T-helper 17 cell (primary cell): ENCODE measurements around the gene USF1. TPM values are rescaled to one million over a fixed set of nuclear protein-coding genes. Genes with fewer than 3 reads are reported as not detected.
"Not testable (repeated sequence)": the region's sequence is repeated elsewhere in the genome, so short reads cannot be mapped to it uniquely, and the experiment has no call there.

Experiments used
- ATAC-seq: fragments of 150-1000 bp; cut with Tn5 transposase; 2 replicates; pipeline ENCODE4 v1.10.0; 2021; ENCODE audit warnings: mild to moderate bottlenecking, moderate library complexity
- DNase-seq, 3 donors: peaks; one replicate each; pipeline versions ENCODE4 v3.0.0 to v3.0.0-alpha.2; 2020 to 2021
- H3K9me3 ChIP-seq: one replicate; pipeline ENCODE4 v1.7.0; 2013; ENCODE audit warnings: low read length, mild to moderate bottlenecking; ENCODE audit not compliant: control insufficient read depth, poor library complexity, severe bottlenecking
- H3K27ac Mint-ChIP-seq: one replicate; pipeline ENCODE4 v1.8.0; 2022; ENCODE audit warnings: mild to moderate bottlenecking, moderate library complexity, mixed read lengths
- H3K27me3 Mint-ChIP-seq: one replicate; pipeline ENCODE4 v1.8.0; 2022; ENCODE audit warnings: mixed read lengths
- H3K36me3 Mint-ChIP-seq: one replicate; pipeline ENCODE4 v1.8.0; 2022; ENCODE audit warnings: low read depth, mixed read lengths
- H3K4me1 Mint-ChIP-seq: one replicate; pipeline ENCODE4 v1.8.0; 2022; ENCODE audit warnings: mild to moderate bottlenecking, mixed read lengths
- H3K4me3 Mint-ChIP-seq: one replicate; pipeline ENCODE4 v1.8.0; 2022; ENCODE audit warnings: mild to moderate bottlenecking, moderate library complexity, mixed read lengths
- total RNA-seq, 4 donors: library from RNA in 2 of 4; stranded (reverse) in 2 of 4; gene quantifications; one replicate each; pipeline ENCODE4 v1.2.3 and lab custom pipeline; 2022 to 2026

The USF1 gene
- total RNA-seq, 2 donors from 2014 or later: 80.6 to 85.4 TPM

DNA sequence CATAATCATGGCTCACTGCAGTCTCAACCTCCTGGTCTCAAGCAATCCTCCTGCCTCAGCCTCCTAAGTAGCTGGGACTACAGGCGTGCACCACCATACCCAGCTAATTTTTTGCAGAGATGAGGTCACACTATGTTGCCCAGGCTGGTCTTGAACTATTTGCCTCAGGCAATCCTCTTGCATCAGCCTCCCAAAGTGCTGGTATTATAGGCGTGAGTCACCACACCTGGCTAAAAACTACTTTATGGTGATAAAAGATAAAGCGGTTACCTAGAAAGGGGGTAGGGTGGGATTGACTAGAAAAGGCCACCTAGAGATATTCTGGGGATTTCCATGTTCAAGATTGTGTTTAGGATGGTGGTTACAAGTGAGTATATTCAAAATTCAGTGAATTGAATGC is 12.0 kb downstream of the USF1 start:
- H3K9me3 ChIP-seq: no peaks in the 10 kb centered on the region
- Mint-ChIP-seq H3K27ac (no peak overlapping the region), H3K36me3 (peaks cover 3% of the 10 kb centered on the region), H3K4me3 (no peak overlapping the region), H3K27me3 (no peaks in the 10 kb centered on the region), H3K4me1 (peaks cover 19% of the 10 kb centered on the region)
- DNase-seq (no peak), ATAC-seq (no peak)

DNA sequence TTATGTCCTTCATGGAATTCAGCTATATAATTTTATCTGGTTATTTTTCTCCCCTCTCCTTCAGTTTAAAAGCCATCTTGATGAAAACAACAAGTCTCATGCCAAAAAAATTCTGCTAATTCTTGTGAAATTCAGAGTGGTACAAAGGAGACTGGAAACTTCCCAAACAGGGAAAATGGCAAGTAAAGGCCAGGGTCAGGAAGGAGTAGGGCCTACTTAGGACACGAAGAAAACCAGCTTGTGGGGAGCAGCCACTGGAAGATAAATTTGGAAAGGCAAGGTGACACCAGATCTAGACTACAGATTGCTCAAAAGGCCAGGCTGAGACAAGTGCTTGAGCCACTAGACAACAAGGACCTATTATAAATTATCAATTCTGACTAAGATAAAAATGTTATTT is 13.4 kb downstream of the USF1 start:
- Mint-ChIP-seq H3K4me1 (peaks cover 10% of the 10 kb centered on the region), H3K27me3 (no peaks in the 10 kb centered on the region), H3K36me3 (peaks cover 3% of the 10 kb centered on the region), H3K27ac (peak overlapping the region; percentile 67), H3K4me3 (no peak overlapping the region)
- DNase-seq (no peak), ATAC-seq (no peak)
- no peaks in the 10 kb centered on the region for H3K9me3 ChIP-seq

DNA sequence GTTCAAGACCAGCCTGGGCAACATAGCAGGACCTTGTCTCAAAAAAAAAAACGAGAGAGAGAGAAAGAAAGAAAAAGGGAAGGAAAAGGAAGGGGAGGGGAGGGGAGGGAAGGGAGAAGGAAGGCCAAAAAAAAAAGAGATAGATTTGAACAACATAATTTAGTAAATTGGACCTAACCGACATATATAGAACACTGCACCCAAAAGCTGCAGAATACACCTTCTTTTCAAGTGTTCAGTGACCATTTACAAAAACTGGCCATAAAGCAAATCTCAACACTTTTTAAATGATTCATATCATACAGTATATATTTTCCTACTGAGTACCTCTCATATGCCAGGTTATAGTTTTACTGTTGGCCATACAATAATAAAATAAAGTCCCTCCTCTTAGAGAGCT is 13.9 kb downstream of the USF1 start:
- DNase-seq (no peak), ATAC-seq (no peak)
- peaks cover 10% of the 10 kb centered on the region for H3K4me1 Mint-ChIP-seq
- H3K9me3 ChIP-seq: no peaks in the 10 kb centered on the region
- no peak overlapping the region for H3K27ac Mint-ChIP-seq
- peaks cover 3% of the 10 kb centered on the region for H3K36me3 Mint-ChIP-seq
- no peaks in the 10 kb centered on the region for H3K27me3 Mint-ChIP-seq
- no peak overlapping the region for H3K4me3 Mint-ChIP-seq

DNA sequence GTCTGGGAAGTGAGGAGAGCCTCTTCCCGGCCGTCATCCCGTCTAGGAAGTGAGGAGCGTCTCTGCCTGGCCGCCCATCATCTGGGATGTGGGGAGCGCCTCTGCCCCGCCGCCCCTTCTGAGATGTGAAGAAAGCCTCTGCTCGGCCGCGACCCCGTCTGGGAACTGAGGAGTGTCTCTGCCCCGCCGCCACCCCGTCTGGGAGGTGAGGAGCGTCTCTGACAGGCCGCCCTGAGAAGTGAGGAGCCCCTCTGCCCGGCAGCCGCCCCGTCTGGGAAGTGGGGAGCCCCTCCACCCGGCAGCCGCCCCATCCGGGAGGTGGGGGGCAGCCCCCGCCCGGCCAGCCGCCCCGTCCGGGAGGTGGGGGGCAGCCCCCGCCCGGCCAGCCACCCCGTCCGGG is 16.3 kb downstream of the USF1 start:
- H3K4me1 Mint-ChIP-seq: peaks cover 10% of the 10 kb centered on the region
- not testable (repeated sequence) for DNase-seq, H3K27me3 Mint-ChIP-seq, H3K36me3 Mint-ChIP-seq, H3K9me3 ChIP-seq, H3K4me3 Mint-ChIP-seq, H3K27ac Mint-ChIP-seq, ATAC-seq

DNA sequence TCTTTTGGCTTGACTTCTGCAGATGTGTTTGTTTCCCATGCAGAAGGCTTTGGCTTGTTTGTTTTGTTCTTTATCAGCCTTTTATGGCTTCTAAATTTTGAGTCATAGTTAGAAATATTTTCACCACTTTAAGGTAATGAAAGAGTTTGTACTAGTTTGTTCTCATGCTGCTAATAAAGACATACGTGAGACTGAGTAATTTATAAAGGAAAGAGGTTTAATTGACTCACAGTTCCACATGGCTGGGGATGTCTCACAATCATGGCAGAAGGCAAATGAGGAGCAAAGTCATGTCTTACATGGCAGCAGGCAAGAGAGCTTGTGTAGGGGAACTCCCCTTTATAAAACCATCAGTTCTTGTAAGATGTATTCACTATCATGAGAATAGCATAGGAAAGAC is 18.8 kb downstream of the USF1 start:
- ATAC-seq, H3K27ac Mint-ChIP-seq: not testable (repeated sequence)

DNA sequence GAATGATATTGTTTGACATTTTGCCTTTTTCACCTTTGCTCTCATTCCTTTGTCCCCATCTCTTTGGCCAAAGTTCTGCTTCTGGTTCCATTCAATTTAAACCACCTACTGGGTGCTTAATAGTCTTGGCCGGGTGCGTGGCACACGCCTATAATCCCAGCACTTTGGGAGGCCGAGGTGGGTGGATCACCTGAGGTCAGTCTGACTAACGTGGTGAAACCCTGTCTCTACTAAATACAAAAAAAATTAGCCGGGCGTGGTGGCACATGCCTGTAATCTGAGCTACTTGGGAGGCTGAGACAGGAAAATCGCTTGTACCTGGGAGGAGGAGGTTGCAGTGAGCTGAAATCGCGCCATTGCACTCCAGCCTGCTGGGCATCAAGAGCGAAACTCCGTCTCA is 23.3 kb downstream of the USF1 start:
- H3K36me3 Mint-ChIP-seq, H3K27me3 Mint-ChIP-seq, DNase-seq, ATAC-seq, H3K9me3 ChIP-seq: not testable (repeated sequence)
- peak overlapping the region; percentile 52 for H3K4me3 Mint-ChIP-seq
- peak overlapping the region; percentile 97 for H3K27ac Mint-ChIP-seq
- H3K4me1 Mint-ChIP-seq: peaks cover 35% of the 10 kb centered on the region

More for the DNA sequence above, 18.8 kb downstream of the USF1 start:
- not testable (repeated sequence) for H3K9me3 ChIP-seq, H3K36me3 Mint-ChIP-seq, H3K4me3 Mint-ChIP-seq, H3K4me1 Mint-ChIP-seq, H3K27me3 Mint-ChIP-seq, DNase-seq

DNA sequence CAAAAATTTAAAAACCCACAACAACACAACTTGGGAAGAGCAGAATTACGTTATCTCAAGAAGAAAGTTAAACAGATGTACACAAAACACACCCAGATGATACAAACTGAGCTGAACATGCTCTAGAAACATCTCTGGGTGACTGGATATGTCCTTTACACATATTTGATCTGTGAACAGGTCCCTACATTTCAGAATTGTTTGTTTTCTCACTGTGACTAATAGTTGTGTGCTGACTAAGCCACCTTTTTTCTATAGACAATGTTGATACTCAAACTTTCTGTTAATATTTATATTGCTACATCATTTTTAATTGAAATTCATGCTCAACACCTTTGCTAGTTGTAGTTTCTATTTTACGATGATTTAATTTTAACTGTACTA is 23.8 kb downstream of the USF1 start:
- H3K4me1 Mint-ChIP-seq: peaks cover 35% of the 10 kb centered on the region
- H3K27me3 Mint-ChIP-seq: no peaks in the 10 kb centered on the region
- no peak for ATAC-seq
- no peak for DNase-seq
- no peak overlapping the region for H3K4me3 Mint-ChIP-seq
- H3K9me3 ChIP-seq: no peaks in the 10 kb centered on the region
- peak overlapping the region; percentile 97 for H3K27ac Mint-ChIP-seq
- H3K36me3 Mint-ChIP-seq: peaks cover 2% of the 10 kb centered on the region

DNA sequence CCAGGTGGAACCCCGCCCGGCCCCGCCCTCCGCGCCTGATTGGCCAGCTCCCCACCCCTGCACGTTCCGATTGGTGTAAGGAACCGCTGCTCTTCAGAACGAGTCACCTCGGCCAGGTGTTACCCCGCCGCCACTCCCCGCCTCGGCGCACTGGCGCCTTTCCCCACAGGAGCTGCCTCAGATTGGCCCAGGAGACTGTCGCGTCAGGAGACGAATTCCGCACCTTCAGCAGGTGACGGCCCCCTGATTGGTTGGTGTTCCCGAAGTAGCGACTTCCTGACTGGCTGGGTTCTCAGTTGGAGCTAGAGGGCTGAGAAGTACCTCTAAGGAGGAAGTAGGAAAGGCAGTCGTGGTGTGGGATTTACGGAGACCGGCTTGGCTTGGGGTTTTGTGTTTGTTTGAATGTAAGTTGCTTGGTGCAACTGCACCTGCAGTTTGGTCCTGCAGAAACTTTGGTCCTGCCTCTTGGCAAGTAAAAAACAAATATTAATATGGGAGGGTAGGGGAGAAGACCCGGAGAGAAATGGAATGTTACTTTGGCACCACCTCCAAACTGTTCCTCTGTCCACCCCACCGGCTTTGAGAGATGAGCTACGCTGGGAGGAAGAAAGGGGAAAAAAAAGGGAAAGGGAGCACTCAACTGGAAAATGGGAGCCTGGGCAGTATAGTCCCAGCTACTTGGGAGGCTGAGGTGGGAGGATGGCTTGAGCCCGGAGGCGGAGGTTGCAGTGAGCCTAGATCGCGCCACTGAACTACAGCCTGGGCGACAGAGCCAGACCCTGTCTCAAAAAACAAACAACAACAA is 24.4 kb downstream of the USF1 start:
- H3K9me3 ChIP-seq: no peaks in the 10 kb centered on the region
- peak; percentile 78 to 91 (median 86) for DNase-seq
- Mint-ChIP-seq H3K4me1 (peaks cover 35% of the 10 kb centered on the region), H3K4me3 (peak overlapping the region; percentile 93), H3K27ac (peak overlapping the region; percentile 97), H3K27me3 (no peaks in the 10 kb centered on the region), H3K36me3 (peaks cover 2% of the 10 kb centered on the region)
- ATAC-seq: peak; percentile 97

DNA sequence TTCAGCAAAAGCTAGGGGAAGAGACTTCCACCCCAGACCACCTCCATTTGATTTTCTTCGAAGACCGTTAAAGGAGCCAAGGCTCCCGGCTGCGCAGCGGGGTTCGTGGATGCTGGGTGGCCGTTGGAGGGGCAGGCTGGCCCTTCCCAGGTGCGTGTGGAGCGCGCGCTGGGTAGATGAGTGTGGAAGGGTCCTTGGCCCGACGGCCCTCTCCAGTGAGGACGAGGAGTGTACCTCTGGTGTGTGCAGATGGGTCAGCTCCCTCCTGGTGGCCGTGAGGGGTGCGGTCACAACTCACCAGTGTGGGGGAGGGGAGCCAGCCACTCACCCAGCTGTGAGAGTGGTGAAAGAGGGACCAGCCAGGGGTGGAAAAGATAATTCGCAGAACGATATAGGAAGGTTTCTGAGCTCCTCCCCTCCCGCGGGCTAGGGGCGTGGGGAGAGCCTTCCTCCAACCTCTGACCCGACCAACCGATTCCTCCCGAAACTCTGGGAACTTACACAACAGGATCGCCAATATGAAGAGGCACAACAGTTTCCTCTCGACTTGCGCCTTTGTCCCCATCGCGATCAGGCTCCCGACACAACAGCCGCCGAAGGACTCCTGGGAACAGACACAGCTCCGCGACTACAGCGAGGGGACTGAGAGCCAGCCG is 25.1 kb downstream of the USF1 start, which contains the start of gene F11R:
Gene F11R, minus strand, starts transcription at position 644 of the 656 bp plus-strand sequence. Its CDS starts 79 bp downstream, at position 565.
- peaks cover 35% of the 10 kb centered on the region for H3K4me1 Mint-ChIP-seq
- H3K27ac Mint-ChIP-seq: peak within 1 kb of the TSS; percentile 97

DNA sequence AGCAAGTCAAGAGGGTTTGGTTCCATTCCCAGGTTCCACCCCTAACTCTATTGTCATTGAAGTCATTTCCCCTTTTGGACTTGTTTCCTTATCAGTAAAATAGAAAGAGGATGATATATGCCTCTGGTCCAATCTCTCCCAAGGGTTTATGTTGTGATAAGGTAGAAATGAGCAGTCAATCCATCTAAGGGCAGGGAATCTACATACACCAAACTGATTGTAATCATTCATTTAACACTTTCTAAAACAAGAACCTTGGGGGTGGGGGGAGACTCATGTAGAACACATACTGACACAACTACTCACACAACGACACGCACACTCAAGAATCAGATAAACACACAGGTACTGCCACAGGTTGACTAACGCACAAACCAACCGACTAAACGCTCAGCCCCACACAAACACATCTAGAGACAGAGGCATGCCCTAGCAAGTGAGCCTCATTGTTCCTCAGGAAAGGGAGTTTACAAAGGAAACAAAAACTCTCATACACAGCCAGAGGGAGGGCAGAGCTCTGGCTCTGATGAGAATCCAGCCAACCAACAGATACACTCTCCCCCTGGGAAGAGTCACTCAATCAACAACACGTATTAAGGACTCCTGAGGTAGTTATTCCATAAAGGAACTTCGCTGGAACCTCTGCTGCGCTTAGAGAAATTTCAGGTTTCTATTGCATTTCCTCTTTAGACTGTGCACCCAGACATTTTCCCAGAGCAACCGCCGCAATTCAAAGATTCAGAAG is 25.9 kb downstream of the USF1 start:
- H3K27me3 Mint-ChIP-seq: no peaks in the 10 kb centered on the region

More for the DNA sequence above, 25.1 kb downstream of the USF1 start, which contains the start of gene F11R:
- ATAC-seq (peak; percentile 45), DNase-seq (peak in 1 of 3 donors; percentile 13)
- Mint-ChIP-seq H3K36me3 (peaks cover 2% of the 10 kb centered on the region), H3K27me3 (no peaks in the 10 kb centered on the region), H3K4me3 (peak within 1 kb of the TSS; percentile 93)
- no peaks in the 10 kb centered on the region for H3K9me3 ChIP-seq

DNA sequence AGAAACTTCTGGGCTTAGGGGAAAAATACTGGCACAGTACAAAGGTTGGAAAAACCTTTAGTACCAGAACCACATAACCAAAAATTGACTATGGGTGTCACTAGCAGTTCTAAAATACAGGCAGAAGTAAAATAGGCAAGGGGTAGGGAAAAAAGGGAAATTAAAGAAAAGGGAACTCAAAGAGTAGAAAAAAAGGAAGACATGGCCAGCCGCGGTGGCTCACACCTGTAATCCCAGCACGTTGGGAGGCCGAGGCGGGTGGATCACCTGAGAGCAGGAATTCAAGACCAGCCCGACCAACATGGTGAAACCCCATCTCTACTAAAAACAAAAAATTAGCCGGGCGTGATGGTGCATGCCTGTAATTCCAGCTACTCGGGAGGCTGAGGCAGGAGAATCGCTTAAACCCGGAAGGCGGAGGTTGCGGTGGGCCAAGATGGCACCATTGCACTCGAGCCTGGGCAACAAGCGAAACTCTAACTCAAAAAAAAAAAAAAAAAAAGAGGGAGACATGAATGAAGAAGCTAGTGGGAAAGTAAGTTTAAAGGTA is 26.6 kb downstream of the USF1 start:
- ATAC-seq, H3K9me3 ChIP-seq, H3K36me3 Mint-ChIP-seq, H3K27me3 Mint-ChIP-seq, DNase-seq: not testable (repeated sequence)
- peaks cover 36% of the 10 kb centered on the region for H3K4me1 Mint-ChIP-seq
- peak overlapping the region; percentile 49 for H3K4me3 Mint-ChIP-seq
- peak overlapping the region; percentile 97 for H3K27ac Mint-ChIP-seq

More for the DNA sequence above, 25.9 kb downstream of the USF1 start:
- H3K27ac Mint-ChIP-seq: peak overlapping the region; percentile 97
- H3K9me3 ChIP-seq: no peaks in the 10 kb centered on the region
- H3K36me3 Mint-ChIP-seq: peaks cover 2% of the 10 kb centered on the region
- no peak for ATAC-seq
- no peak for DNase-seq
- H3K4me1 Mint-ChIP-seq: peaks cover 35% of the 10 kb centered on the region
- peak overlapping the region; percentile 93 for H3K4me3 Mint-ChIP-seq

DNA sequence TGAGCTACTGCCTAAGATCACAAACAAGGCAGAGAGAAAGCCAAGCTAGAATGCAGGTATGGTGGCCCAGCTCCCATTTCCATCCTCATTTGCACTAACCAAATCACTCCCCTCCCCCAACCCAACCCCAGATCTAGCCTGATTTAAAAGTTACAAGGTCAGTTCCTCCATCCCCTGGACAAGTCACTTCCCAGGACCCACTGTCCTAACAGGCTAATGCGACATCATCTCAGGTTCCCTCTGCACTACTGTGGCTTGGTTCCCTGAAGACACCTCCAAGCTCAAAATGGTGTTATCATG is 27.2 kb downstream of the USF1 start:
- Mint-ChIP-seq H3K27ac (no peak overlapping the region), H3K4me3 (no peak overlapping the region), H3K4me1 (peaks cover 39% of the 10 kb centered on the region), H3K27me3 (no peaks in the 10 kb centered on the region), H3K36me3 (peaks cover 2% of the 10 kb centered on the region)
- H3K9me3 ChIP-seq: no peaks in the 10 kb centered on the region
- ATAC-seq: no peak
- DNase-seq: no peak
